Loucy (cell line): Measurements from ENCODE around the gene KLF18.

Experiments used
- CTCF ChIP-seq: fragments of 200-600 bp; sonication (generic); conservative IDR thresholded peaks from 2 replicates; pipeline ENCODE4 v1.5.1; 2014; ENCODE audit warnings: mild to moderate bottlenecking, antibody characterized with exemption, low read length
- EZH2phosphoT487 ChIP-seq: fragments of 200-600 bp; IDR thresholded peaks from 2 replicates; pipeline ENCODE4 v1.6.1; 2018; ENCODE audit warnings: antibody characterized with exemption, mild to moderate bottlenecking, moderate library complexity, borderline replicate concordance

- TF ChIP-seq CTCF (no peak), EZH2phosphoT487 (no peak)
These were observed 28.9 kb downstream of the KLF18 start for GRCh38 chr1:44112486-44112885.
